VCaP (cell line): Measurements from ENCODE around the gene NRP2.

ENCODE experiments used
- H3K27ac ChIP-seq: fragments of 450-650 bp; 2 replicates; pipeline ENCODE4 v1.5.1; 2017
- CTCF ChIP-seq: fragments of 450-650 bp; conservative IDR thresholded peaks from 2 replicates; pipeline ENCODE4 v1.5.1; 2017; ENCODE audit warnings: mild to moderate bottlenecking, moderate library complexity

NRP2 gene

GRCh38 chr2:205775097-205775877 is 93.0 kb downstream of the NRP2 start:
- TF ChIP-seq CTCF: no peak
- H3K27ac ChIP-seq: no peak overlapping the region

DNA sequence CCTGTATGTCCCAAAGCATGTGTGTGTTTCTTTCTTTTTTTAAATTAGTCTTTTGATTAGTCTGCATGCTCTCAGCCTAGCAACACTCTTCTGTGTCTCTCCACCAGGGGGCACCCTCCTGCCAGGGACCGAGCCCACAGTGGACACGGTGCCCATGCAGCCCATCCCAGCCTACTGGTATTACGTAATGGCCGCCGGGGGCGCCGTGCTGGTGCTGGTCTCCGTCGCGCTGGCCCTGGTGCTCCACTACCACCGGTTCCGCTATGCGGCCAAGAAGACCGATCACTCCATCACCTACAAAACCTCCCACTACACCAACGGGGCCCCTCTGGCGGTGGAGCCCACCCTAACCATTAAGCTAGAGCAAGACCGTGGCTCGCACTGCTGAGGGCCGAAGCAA is 93.8 kb downstream of the NRP2 start:
- H3K27ac ChIP-seq: no peak overlapping the region
- peak; percentile 64 for TF ChIP-seq CTCF

- no peak for TF ChIP-seq CTCF
- H3K27ac ChIP-seq: no peak overlapping the region
Observed at GRCh38 chr2:205776720-205777119, 94.4 kb downstream of the NRP2 start.

- no peak overlapping the region for H3K27ac ChIP-seq
- no peak for TF ChIP-seq CTCF
Observed at GRCh38 chr2:205778356-205778755, 96.1 kb downstream of the NRP2 start.

DNA sequence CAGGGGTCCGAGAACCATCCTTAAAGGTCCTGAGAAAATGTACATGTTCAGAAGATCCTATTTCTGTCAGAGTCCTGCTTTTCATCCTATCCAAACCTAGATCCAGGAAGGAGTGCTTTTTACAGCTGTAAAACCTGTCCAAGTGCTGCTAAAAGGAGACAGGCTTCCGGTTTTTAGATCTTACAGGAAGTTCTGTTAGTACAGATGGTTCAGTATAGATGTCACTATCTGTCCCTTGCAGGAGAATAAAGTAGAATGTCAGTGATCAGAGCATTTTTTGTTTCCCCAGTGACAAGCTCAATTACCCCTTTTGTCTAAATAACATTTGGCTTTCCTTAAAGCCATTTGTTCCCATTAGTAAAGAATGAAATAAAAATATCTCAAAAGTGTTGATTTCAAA is 98.3 kb downstream of the NRP2 start:
- H3K27ac ChIP-seq: peak overlapping the region; percentile 60

GRCh38 chr2:205781244-205781931 is 99.1 kb downstream of the NRP2 start:
- TF ChIP-seq CTCF: no peak
- peak overlapping the region; percentile 60 for H3K27ac ChIP-seq

More for the DNA sequence above, 98.3 kb downstream of the NRP2 start:
- no peak for TF ChIP-seq CTCF

GRCh38 chr2:205782941-205783340 is 100.6 kb downstream of the NRP2 start:
- H3K27ac ChIP-seq: no peak overlapping the region

More at GRCh38 chr2:205782941-205783340, 100.6 kb downstream of the NRP2 start:
- TF ChIP-seq CTCF: no peak
